ENCODE data around the gene CLDN7.

The CLDN7 gene

GRCh38 chr17:7228920-7229319, 33.4 kb downstream of the CLDN7 start:
- in situ Hi-C loops (cut with HindIII; ENCODE audit: low sequenced_read_pairs): no loop called here
- no peak for DNase-seq (ENCODE audit: low read depth, low spot score)
- no peak overlapping the region for H3K4me3 ChIP-seq (ENCODE audit: low read depth, low read length)
- no peak for TF ChIP-seq CTCF (IDR thresholded peaks at IDR 0.05; ENCODE audit: low read depth, low read length)

- no peak for TF ChIP-seq CTCF (IDR thresholded peaks at IDR 0.05; ENCODE audit: low read depth, low read length)
- H3K4me3 ChIP-seq (ENCODE audit: low read depth, low read length): no peak overlapping the region
- in situ Hi-C loops (cut with HindIII; ENCODE audit: low sequenced_read_pairs): no loop called here
- DNase-seq (ENCODE audit: low read depth, low spot score): no peak
These were observed 35.3 kb downstream of the CLDN7 start for GRCh38 chr17:7226721-7227710.

DNA sequence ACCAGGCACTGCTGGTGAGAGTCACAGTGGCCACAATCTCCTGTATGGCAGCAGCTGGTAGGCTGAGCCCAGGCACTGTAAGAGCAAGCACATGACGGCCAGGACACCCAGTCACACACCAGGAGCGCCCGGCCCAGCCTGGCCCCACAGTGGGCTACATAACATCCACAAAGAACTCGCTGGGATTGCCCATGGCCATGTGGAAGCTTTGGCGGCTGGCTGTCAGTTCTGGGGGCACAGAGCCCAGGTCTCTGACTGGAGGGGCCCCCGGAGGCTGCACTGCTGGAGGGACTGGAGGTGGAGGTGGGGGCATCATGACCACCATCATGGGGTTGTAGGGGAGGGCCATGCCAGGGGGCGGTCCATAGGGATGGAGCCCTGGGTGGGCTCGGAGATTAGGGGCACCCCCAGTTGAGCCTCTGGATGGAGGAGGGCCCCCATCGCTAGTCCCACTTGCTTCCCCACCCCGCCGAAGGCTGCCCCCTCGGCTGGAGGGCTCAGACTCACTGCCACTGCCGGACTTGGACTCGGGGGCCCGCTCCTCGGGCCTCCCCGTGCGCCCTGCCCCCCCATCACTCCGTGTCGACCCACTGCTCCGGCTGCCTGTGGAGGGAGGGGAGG, 36.5 kb downstream of the CLDN7 start:
- H3K4me3 ChIP-seq (ENCODE audit: low read depth, low read length): no peak overlapping the region
- no peak for TF ChIP-seq CTCF (IDR thresholded peaks at IDR 0.05; ENCODE audit: low read depth, low read length)
- DNase-seq (ENCODE audit: low read depth, low spot score): no peak
- in situ Hi-C loops (cut with HindIII; ENCODE audit: low sequenced_read_pairs): no loop called here

DNA sequence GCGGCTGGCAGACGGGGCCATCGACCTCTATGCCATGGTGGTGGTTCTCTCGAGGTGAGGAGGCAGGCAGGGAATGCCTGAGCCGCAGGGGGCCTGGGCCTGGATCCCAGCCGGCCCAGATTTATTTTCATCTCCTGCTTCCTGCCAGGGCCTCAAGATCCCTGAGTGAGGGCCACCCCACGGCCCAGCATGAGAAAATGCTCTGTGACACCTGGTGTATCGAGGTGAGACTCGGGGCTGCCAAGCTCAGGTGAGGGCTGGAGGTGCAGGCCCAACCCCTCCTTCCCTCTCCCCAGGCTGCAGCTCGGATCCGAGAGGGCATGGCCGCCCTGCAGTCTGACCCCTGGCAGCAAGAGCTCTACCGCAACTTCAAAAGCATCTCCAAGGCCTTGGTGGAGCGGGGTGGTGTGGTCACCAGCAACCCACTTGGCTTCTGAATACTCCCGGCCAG, 37.6 kb downstream of the CLDN7 start:
- TF ChIP-seq CTCF (IDR thresholded peaks at IDR 0.05; ENCODE audit: low read depth, low read length): no peak
- in situ Hi-C loops (cut with HindIII; ENCODE audit: low sequenced_read_pairs): no loop called here
- no peak overlapping the region for H3K4me3 ChIP-seq (ENCODE audit: low read depth, low read length)
- no peak for DNase-seq (ENCODE audit: low read depth, low spot score)

- no peak overlapping the region for H3K4me3 ChIP-seq (ENCODE audit: low read depth, low read length)
- in situ Hi-C loops (cut with HindIII; ENCODE audit: low sequenced_read_pairs): no loop called here
- no peak for TF ChIP-seq CTCF (IDR thresholded peaks at IDR 0.05; ENCODE audit: low read depth, low read length)
- DNase-seq (ENCODE audit: low read depth, low spot score): no peak
These were observed 38.2 kb downstream of the CLDN7 start for GRCh38 chr17:7224110-7224509.

GRCh38 chr17:7223375-7223774, 38.9 kb downstream of the CLDN7 start:
- no peak for DNase-seq (ENCODE audit: low read depth, low spot score)
- no peak for TF ChIP-seq CTCF (IDR thresholded peaks at IDR 0.05; ENCODE audit: low read depth, low read length)
- in situ Hi-C loops (cut with HindIII; ENCODE audit: low sequenced_read_pairs): no loop called here
- H3K4me3 ChIP-seq (ENCODE audit: low read depth, low read length): no peak overlapping the region
